WTC11 (cell line): Measurements from ENCODE around the gene FGD6. TPM values are rescaled to one million over a fixed set of nuclear protein-coding genes. Genes with fewer than 3 reads are reported as not detected.

Experiments
- ATAC-seq: fragments of 200-7000 bp; cut with Tn5 transposase; 2 replicates; pipeline ENCODE4 v1.10.0; 2021; ENCODE audit warnings: mild to moderate bottlenecking, moderate library complexity
- Bru-seq: library from RNA; stranded (reverse); fragments of 400-500 nt; gene quantifications from one replicate; lab custom pipeline; 2021; lab: Mats Ljungman, UMichigan
- CTCF ChIA-PET: fragments of 300-600 bp; sonication (Branson Sonifier 250); formaldehyde crosslinking; loops from one replicate; lab custom pipeline; 2021; ENCODE audit warnings: antibody characterized with exemption; lab: Charles Lee
- POLR2A ChIA-PET: fragments of 350-600 bp; sonication (Branson Sonifier 250); formaldehyde crosslinking; loops from one replicate; lab custom pipeline; 2021; ENCODE audit warnings: antibody characterized with exemption; lab: Charles Lee
- DNase-seq: peaks from one replicate; pipeline ENCODE4 v3.0.0; 2021; ENCODE audit warnings: low spot score
- H3K27ac Mint-ChIP-seq: 2 replicates; pipeline ENCODE4 v1.8.0; 2021; ENCODE audit warnings: mixed read lengths
- H3K27me3 Mint-ChIP-seq: 2 replicates; pipeline ENCODE4 v1.8.0; 2021; ENCODE audit warnings: low read depth, mild to moderate bottlenecking, moderate library complexity, mixed read lengths
- H3K36me3 Mint-ChIP-seq: 2 replicates; pipeline ENCODE4 v1.8.0; 2021; ENCODE audit warnings: mixed read lengths
- H3K4me1 Mint-ChIP-seq: 2 replicates; pipeline ENCODE4 v1.8.0; 2022; ENCODE audit warnings: mixed read lengths
- H3K4me3 Mint-ChIP-seq: 2 replicates; pipeline ENCODE4 v1.8.0; 2021; ENCODE audit warnings: mild to moderate bottlenecking, moderate library complexity, mixed read lengths
- H3K9me3 Mint-ChIP-seq: 2 replicates; pipeline ENCODE4 v1.8.0; 2021; ENCODE audit warnings: mixed read lengths
- ARID4B ChIP-seq: sonication (generic); formaldehyde crosslinking; IDR thresholded peaks from 2 replicates; pipeline ENCODE4 v1.8.0; 2023; ENCODE audit warnings: missing genetic modification reagents, mild to moderate bottlenecking, borderline replicate concordance
- E2F4 ChIP-seq: sonication (generic); formaldehyde crosslinking; IDR thresholded peaks from 2 replicates; pipeline ENCODE4 v1.8.1; 2022; ENCODE audit warnings: low read depth, mild to moderate bottlenecking, moderate library complexity, missing genetic modification reagents, borderline replicate concordance
- EMX1 ChIP-seq: fragments of 250-450 bp; sonication (Bioruptor Pico); IDR thresholded peaks from 2 replicates; pipeline ENCODE4 v1.8.0; 2021; ENCODE audit warnings: mild to moderate bottlenecking
- ETV6 ChIP-seq: sonication (generic); formaldehyde crosslinking; IDR thresholded peaks from 2 replicates; pipeline ENCODE4 v1.8.1; 2022; ENCODE audit warnings: mild to moderate bottlenecking, missing genetic modification reagents
- FOXP4 ChIP-seq: sonication (generic); formaldehyde crosslinking; IDR thresholded peaks from 2 replicates; pipeline ENCODE4 v1.8.0; 2022; ENCODE audit warnings: mild to moderate bottlenecking, missing genetic modification reagents
- JUN ChIP-seq: sonication (generic); formaldehyde crosslinking; IDR thresholded peaks from 2 replicates; pipeline ENCODE4 v1.8.0; 2023; ENCODE audit warnings: mild to moderate bottlenecking, missing genetic modification reagents
- KAT7 ChIP-seq: sonication (generic); formaldehyde crosslinking; IDR thresholded peaks from 2 replicates; pipeline ENCODE4 v1.8.1; 2023; ENCODE audit warnings: missing genetic modification reagents, mild to moderate bottlenecking, borderline replicate concordance
- NFYB ChIP-seq: sonication (generic); formaldehyde crosslinking; conservative IDR thresholded peaks from 2 replicates; pipeline ENCODE4 v1.8.0; 2022; ENCODE audit warnings: low read depth, missing genetic modification reagents
- OVOL2 ChIP-seq: fragments of 250-450 bp; sonication (Bioruptor Pico); IDR thresholded peaks from 2 replicates; pipeline ENCODE4 v1.9.0; 2021; ENCODE audit warnings: mild to moderate bottlenecking, borderline replicate concordance
- SP1 ChIP-seq: sonication (generic); formaldehyde crosslinking; conservative IDR thresholded peaks from 2 replicates; pipeline ENCODE4 v1.8.1; 2022; ENCODE audit warnings: missing genetic modification reagents
- ZBTB21 ChIP-seq: sonication (generic); formaldehyde crosslinking; IDR thresholded peaks from 2 replicates; pipeline ENCODE4 v1.8.1; 2023; ENCODE audit warnings: mild to moderate bottlenecking, missing genetic modification reagents, borderline replicate concordance
- ZNF138 ChIP-seq: sonication (generic); formaldehyde crosslinking; conservative IDR thresholded peaks from 2 replicates; pipeline ENCODE4 v1.8.1; 2022; ENCODE audit warnings: mild to moderate bottlenecking, moderate library complexity, missing genetic modification reagents
- ZNF263 ChIP-seq: sonication (generic); formaldehyde crosslinking; IDR thresholded peaks from 2 replicates; pipeline ENCODE4 v1.8.1; 2022; ENCODE audit warnings: low read depth, mild to moderate bottlenecking, moderate library complexity, missing genetic modification reagents
- ZNF281 ChIP-seq: sonication (generic); formaldehyde crosslinking; IDR thresholded peaks from 2 replicates; pipeline ENCODE4 v1.8.0; 2023; ENCODE audit warnings: mild to moderate bottlenecking, missing genetic modification reagents
- ZNF423 ChIP-seq: fragments of 250-450 bp; sonication (Bioruptor Pico); IDR thresholded peaks from 2 replicates; pipeline ENCODE4 v2.1.2; 2022; ENCODE audit warnings: mild to moderate bottlenecking, moderate library complexity
- long read RNA-seq, 3 experiments: library from RNA in 1 of 3; library from capped mRNA in 1 of 3; library from polyadenylated mRNA in 1 of 3; unstranded in 2 of 3; stranded (forward) in 1 of 3; transcript quantifications; one replicate each; pipeline ENCODE4 v2.0.0, GENCODE V29; 2021
- total RNA-seq: library from RNA; stranded (reverse); gene quantifications from 3 replicates; pipeline ENCODE4 v1.2.3, GENCODE V29; 2021
- TF ChIP-seq, protein P1 (sequence below): fragments of 250-450 bp; sonication (Bioruptor Pico); IDR thresholded peaks from 2 replicates; pipeline ENCODE4 v1.8.0; 2021; ENCODE audit warnings: mild to moderate bottlenecking
- TF ChIP-seq, protein P2 (sequence below): sonication (generic); formaldehyde crosslinking; IDR thresholded peaks from 2 replicates; pipeline ENCODE4 v1.8.0; 2023; ENCODE audit warnings: missing genetic modification reagents
- TF ChIP-seq, protein P3 (sequence below): sonication (generic); formaldehyde crosslinking; IDR thresholded peaks from 2 replicates; pipeline ENCODE4 v1.8.1; 2023; ENCODE audit warnings: mild to moderate bottlenecking, missing genetic modification reagents, moderate library complexity
- TF ChIP-seq, protein P4 (sequence below): sonication (generic); formaldehyde crosslinking; IDR thresholded peaks from 2 replicates; pipeline ENCODE4 v1.8.0; 2022; ENCODE audit warnings: mild to moderate bottlenecking, missing genetic modification reagents

FGD6 gene
- total RNA-seq = 24.2 to 28.2 TPM (median 24.4 TPM) in 3 replicates
- Bru-seq, nascent RNA = percentile 77 among the genes with signal in this experiment
- long read RNA-seq, experiment 1, full-length matches to known transcripts = 26 of 57 reads
- long read RNA-seq, experiment 1, partial matches to known transcripts = 8 of 57 reads
- long read RNA-seq, experiment 1, other reads (novel, unspliced or antisense) = 23 of 57 reads
- long read RNA-seq, experiment 2, full-length matches to known transcripts = 2 of 24 reads
- long read RNA-seq, experiment 2, partial matches to known transcripts = 3 of 24 reads
- long read RNA-seq, experiment 2, other reads (novel, unspliced or antisense) = 19 of 24 reads
- long read RNA-seq, experiment 3, partial matches to known transcripts = 1 of 2 reads
- long read RNA-seq, experiment 3, other reads (novel, unspliced or antisense) = 1 of 2 reads

DNA sequence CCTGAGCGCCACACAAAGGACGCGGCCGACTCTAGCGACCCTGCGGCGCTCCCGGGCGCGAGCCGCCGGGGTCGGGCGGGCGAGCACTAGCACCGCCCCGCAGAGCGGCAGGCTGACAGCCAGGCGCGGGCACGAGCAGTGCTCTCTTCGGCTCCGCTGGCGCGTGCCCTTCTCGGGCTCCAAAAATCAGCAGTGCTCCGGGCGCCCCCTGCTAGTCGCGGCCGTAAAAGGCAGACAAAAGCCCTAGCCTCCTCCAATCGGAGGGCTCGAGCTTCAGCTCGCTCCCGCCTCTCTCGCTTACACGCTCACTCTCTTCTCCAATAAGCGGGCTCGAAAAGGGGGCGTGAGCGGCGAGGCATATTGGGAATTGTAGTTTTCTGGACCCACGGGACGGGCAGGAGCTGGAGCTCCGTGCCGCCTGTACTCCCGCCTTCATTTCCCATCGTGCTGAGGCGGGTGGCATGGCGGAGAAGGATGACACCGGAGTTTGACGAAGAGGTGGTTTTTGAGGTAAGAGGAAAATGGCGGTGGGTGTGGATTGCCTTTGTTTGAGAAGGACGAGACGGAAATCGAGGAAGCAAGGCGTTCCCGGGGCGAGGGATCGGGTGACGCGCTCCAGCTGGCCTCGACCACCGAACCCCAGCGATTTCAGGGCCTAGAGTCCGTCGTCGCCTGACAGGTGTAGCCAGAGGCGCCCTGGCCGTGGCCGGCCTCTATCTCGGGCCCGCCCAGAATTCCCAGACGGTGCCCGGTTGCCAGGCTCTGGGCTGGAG, at the start of gene FGD6, which contains the start of gene VEZT:
TSS of gene FGD6 (minus strand) at position 91 of the 773 bp plus-strand sequence. CDS start 227 bp downstream, outside the sequence.
TSS of gene VEZT (plus strand) at position 431 of the 773 bp plus-strand sequence. CDS start at position 475, 44 bp downstream.
- Mint-ChIP-seq H3K4me1 (peaks cover 51% of the 10 kb centered on the region), H3K36me3 (peaks cover 13% of the 10 kb centered on the region), H3K4me3 (peak within 1 kb of the TSS; percentile 97), H3K27ac (peak within 1 kb of the TSS; percentile 100), H3K9me3 (peaks cover 4% of the 10 kb centered on the region; the same call in 1 of the 2 replicates), H3K27me3 (no peaks in the 10 kb centered on the region)
- POLR2A ChIA-PET = interaction anchor here (0.6 to 2.4 kb wide), 12 partner anchors 11 to 330 kb away, joined by 3 to 24 read pairs (median 4); partner anchors contain the start of genes METAP2, NDUFA12 and NR2C1
- CTCF ChIA-PET = interaction anchor here (0.5 to 1.5 kb wide), 6 partner anchors 11 to 145 kb away, joined by 3 to 14 read pairs (median 4); no protein-coding TSS in a partner anchor
- DNase-seq (peak; percentile 99), ATAC-seq (peak; percentile 92)
- TF ChIP-seq ZNF263 (CRISPR knock-in tag) (peak; percentile 83), ZNF423 (CRISPR knock-in tag) (peak; percentile 57; the same call in 1 of the 2 replicates), E2F4 (no peak), JUN (CRISPR knock-in tag) (no peak), EMX1 (CRISPR knock-in tag) (no peak), ZNF138 (CRISPR knock-in tag) (no peak), NFYB (CRISPR knock-in tag) (peak; percentile 91), KAT7 (CRISPR knock-in tag) (0 out of 2 replicates have a peak, but pooled peaks have one; percentile 82), FOXP4 (peak; percentile 60; the same call in 1 of the 2 replicates), ZBTB21 (CRISPR knock-in tag) (peak; percentile 83; the same call in 1 of the 2 replicates), ARID4B (CRISPR knock-in tag) (peak; percentile 67; the same call in 1 of the 2 replicates), OVOL2 (CRISPR knock-in tag) (no peak), ETV6 (CRISPR knock-in tag) (peak; percentile 2; the same call in 1 of the 2 replicates), ZNF281 (0 out of 2 replicates have a peak, but pooled peaks have one; percentile 8), SP1 (CRISPR knock-in tag) (peak; percentile 95)
- TF ChIP-seq, protein P1, sequence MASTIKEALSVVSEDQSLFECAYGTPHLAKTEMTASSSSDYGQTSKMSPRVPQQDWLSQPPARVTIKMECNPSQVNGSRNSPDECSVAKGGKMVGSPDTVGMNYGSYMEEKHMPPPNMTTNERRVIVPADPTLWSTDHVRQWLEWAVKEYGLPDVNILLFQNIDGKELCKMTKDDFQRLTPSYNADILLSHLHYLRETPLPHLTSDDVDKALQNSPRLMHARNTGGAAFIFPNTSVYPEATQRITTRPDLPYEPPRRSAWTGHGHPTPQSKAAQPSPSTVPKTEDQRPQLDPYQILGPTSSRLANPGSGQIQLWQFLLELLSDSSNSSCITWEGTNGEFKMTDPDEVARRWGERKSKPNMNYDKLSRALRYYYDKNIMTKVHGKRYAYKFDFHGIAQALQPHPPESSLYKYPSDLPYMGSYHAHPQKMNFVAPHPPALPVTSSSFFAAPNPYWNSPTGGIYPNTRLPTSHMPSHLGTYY (CRISPR knock-in tag) = no peak
- TF ChIP-seq, protein P2, sequence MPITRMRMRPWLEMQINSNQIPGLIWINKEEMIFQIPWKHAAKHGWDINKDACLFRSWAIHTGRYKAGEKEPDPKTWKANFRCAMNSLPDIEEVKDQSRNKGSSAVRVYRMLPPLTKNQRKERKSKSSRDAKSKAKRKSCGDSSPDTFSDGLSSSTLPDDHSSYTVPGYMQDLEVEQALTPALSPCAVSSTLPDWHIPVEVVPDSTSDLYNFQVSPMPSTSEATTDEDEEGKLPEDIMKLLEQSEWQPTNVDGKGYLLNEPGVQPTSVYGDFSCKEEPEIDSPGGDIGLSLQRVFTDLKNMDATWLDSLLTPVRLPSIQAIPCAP (CRISPR knock-in tag) = no peak
- TF ChIP-seq, protein P3, sequence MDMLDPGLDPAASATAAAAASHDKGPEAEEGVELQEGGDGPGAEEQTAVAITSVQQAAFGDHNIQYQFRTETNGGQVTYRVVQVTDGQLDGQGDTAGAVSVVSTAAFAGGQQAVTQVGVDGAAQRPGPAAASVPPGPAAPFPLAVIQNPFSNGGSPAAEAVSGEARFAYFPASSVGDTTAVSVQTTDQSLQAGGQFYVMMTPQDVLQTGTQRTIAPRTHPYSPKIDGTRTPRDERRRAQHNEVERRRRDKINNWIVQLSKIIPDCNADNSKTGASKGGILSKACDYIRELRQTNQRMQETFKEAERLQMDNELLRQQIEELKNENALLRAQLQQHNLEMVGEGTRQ (CRISPR knock-in tag) = peak; percentile 73
- TF ChIP-seq, protein P4, sequence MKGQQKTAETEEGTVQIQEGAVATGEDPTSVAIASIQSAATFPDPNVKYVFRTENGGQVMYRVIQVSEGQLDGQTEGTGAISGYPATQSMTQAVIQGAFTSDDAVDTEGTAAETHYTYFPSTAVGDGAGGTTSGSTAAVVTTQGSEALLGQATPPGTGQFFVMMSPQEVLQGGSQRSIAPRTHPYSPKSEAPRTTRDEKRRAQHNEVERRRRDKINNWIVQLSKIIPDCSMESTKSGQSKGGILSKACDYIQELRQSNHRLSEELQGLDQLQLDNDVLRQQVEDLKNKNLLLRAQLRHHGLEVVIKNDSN (CRISPR knock-in tag) = peak; percentile 70; the same call in 1 of the 2 replicates
